Loucy (cell line): ENCODE results near the gene LY6G5C.

Experiments used
- EZH2phosphoT487 ChIP-seq: fragments of 200-600 bp; IDR thresholded peaks from 2 replicates; pipeline ENCODE4 v1.6.1; 2018; ENCODE audit warnings: antibody characterized with exemption, mild to moderate bottlenecking, moderate library complexity, borderline replicate concordance
- TF ChIP-seq, protein P1 (sequence below): fragments of 200-600 bp; sonication (generic); conservative IDR thresholded peaks from 2 replicates; pipeline ENCODE4 v1.5.1; 2014; ENCODE audit warnings: mild to moderate bottlenecking, antibody characterized with exemption, low read length

GRCh38 chr6:31665501-31666336, 15.1 kb downstream of the LY6G5C start, which contains the start of gene CSNK2B:
- TF ChIP-seq, protein P1, sequence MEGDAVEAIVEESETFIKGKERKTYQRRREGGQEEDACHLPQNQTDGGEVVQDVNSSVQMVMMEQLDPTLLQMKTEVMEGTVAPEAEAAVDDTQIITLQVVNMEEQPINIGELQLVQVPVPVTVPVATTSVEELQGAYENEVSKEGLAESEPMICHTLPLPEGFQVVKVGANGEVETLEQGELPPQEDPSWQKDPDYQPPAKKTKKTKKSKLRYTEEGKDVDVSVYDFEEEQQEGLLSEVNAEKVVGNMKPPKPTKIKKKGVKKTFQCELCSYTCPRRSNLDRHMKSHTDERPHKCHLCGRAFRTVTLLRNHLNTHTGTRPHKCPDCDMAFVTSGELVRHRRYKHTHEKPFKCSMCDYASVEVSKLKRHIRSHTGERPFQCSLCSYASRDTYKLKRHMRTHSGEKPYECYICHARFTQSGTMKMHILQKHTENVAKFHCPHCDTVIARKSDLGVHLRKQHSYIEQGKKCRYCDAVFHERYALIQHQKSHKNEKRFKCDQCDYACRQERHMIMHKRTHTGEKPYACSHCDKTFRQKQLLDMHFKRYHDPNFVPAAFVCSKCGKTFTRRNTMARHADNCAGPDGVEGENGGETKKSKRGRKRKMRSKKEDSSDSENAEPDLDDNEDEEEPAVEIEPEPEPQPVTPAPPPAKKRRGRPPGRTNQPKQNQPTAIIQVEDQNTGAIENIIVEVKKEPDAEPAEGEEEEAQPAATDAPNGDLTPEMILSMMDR = no peak
- no peak for TF ChIP-seq EZH2phosphoT487
